Measurements from ENCODE around the gene PDE1A. TPM values are rescaled to one million over a fixed set of nuclear protein-coding genes. Genes with fewer than 3 reads are reported as not detected.
"Not testable (repeated sequence)": the region's sequence is repeated elsewhere in the genome, so short reads cannot be mapped to it uniquely, and the experiment has no call there.

PDE1A gene
- total RNA-seq, 1 donor from 2014 or later, result 27.8 TPM

GRCh38 chr2:182404092-182404491 is 22.7 kb downstream of the PDE1A start:
- Mint-ChIP-seq H3K27ac (ENCODE audit: unreplicated experiment) (no peak overlapping the region), H3K27me3 (ENCODE audit: low read depth) (no peaks in the 10 kb centered on the region), H3K4me3 (no peak overlapping the region), H3K36me3 (ENCODE audit: low read depth) (peaks cover 4% of the 10 kb centered on the region), H3K9me3 (peaks cover 6% of the 10 kb centered on the region), H3K4me1 (peaks cover 29% of the 10 kb centered on the region)
- no peak for TF ChIP-seq CTCF (conservative IDR thresholded peaks at IDR 0.05)
- no peak for DNase-seq (ENCODE audit: low read depth, low spot score)

GRCh38 chr2:182393270-182393760 is 33.5 kb downstream of the PDE1A start:
- Mint-ChIP-seq H3K36me3 (ENCODE audit: low read depth) (peaks cover 23% of the 10 kb centered on the region), H3K4me1 (no peaks in the 10 kb centered on the region), H3K4me3 (no peak overlapping the region), H3K27ac (ENCODE audit: unreplicated experiment) (no peak overlapping the region), H3K9me3 (peaks cover 15% of the 10 kb centered on the region), H3K27me3 (ENCODE audit: low read depth) (no peaks in the 10 kb centered on the region)
- no peak for DNase-seq (ENCODE audit: low read depth, low spot score)
- TF ChIP-seq CTCF (conservative IDR thresholded peaks at IDR 0.05), result no peak

GRCh38 chr2:182391443-182391842 is 35.4 kb downstream of the PDE1A start:
- H3K27me3 Mint-ChIP-seq (ENCODE audit: low read depth), result no peaks in the 10 kb centered on the region
- peaks cover 34% of the 10 kb centered on the region for H3K36me3 Mint-ChIP-seq (ENCODE audit: low read depth)
- no peak overlapping the region for H3K4me3 Mint-ChIP-seq
- peaks cover 15% of the 10 kb centered on the region for H3K9me3 Mint-ChIP-seq
- H3K4me1 Mint-ChIP-seq, result no peaks in the 10 kb centered on the region
- DNase-seq (ENCODE audit: low read depth, low spot score), result no peak
- H3K27ac Mint-ChIP-seq (ENCODE audit: unreplicated experiment), result no peak overlapping the region
- TF ChIP-seq CTCF (conservative IDR thresholded peaks at IDR 0.05), result no peak

- H3K9me3 Mint-ChIP-seq; H3K27me3 Mint-ChIP-seq (ENCODE audit: low read depth); DNase-seq (ENCODE audit: low read depth, low spot score); H3K4me3 Mint-ChIP-seq; H3K4me1 Mint-ChIP-seq; H3K27ac Mint-ChIP-seq (ENCODE audit: unreplicated experiment): not testable (repeated sequence)
- H3K36me3 Mint-ChIP-seq (ENCODE audit: low read depth), result peaks cover 39% of the 10 kb centered on the region
Observed at GRCh38 chr2:182386267-182386880, 40.5 kb downstream of the PDE1A start.

- H3K9me3 Mint-ChIP-seq, result peaks cover 6% of the 10 kb centered on the region
- TF ChIP-seq CTCF (conservative IDR thresholded peaks at IDR 0.05), result no peak
- no peaks in the 10 kb centered on the region for H3K27me3 Mint-ChIP-seq (ENCODE audit: low read depth)
- peaks cover 39% of the 10 kb centered on the region for H3K36me3 Mint-ChIP-seq (ENCODE audit: low read depth)
- H3K4me3 Mint-ChIP-seq, result no peak overlapping the region
- no peak for DNase-seq (ENCODE audit: low read depth, low spot score)
- H3K27ac Mint-ChIP-seq (ENCODE audit: unreplicated experiment), result no peak overlapping the region
- H3K4me1 Mint-ChIP-seq, result no peaks in the 10 kb centered on the region
Observed at GRCh38 chr2:182384860-182385259, 42.0 kb downstream of the PDE1A start.

GRCh38 chr2:182381225-182381624 is 45.6 kb downstream of the PDE1A start:
- no peak for TF ChIP-seq CTCF (conservative IDR thresholded peaks at IDR 0.05)
- no peaks in the 10 kb centered on the region for H3K27me3 Mint-ChIP-seq (ENCODE audit: low read depth)

More at GRCh38 chr2:182381225-182381624, 45.6 kb downstream of the PDE1A start:
- no peak for DNase-seq (ENCODE audit: low read depth, low spot score)
- Mint-ChIP-seq H3K9me3 (peaks cover 18% of the 10 kb centered on the region), H3K4me1 (no peaks in the 10 kb centered on the region), H3K27ac (ENCODE audit: unreplicated experiment) (no peak overlapping the region), H3K4me3 (no peak overlapping the region), H3K36me3 (ENCODE audit: low read depth) (peaks cover 45% of the 10 kb centered on the region)

Measured in neural crest cell (in vitro differentiated cells).